ENCODE results near the gene POU2AF3.

POU2AF3 gene

GRCh38 chr11:111301004-111301841 is 2.9 kb downstream of the POU2AF3 start:
- no peak overlapping the region for H3K4me3 ChIP-seq (ENCODE audit: low read depth, low read length)
- TF ChIP-seq CTCF (IDR thresholded peaks at IDR 0.05; ENCODE audit: borderline replicate concordance, insufficient read depth, low read depth, low read length) = no peak

GRCh38 chr11:111301842-111302118 is 3.4 kb downstream of the POU2AF3 start:
- H3K4me3 ChIP-seq (ENCODE audit: low read depth, low read length) = no peak overlapping the region
- no peak for TF ChIP-seq CTCF (IDR thresholded peaks at IDR 0.05; ENCODE audit: borderline replicate concordance, insufficient read depth, low read depth, low read length)

GRCh38 chr11:111302298-111302697 is 4.0 kb downstream of the POU2AF3 start:
- H3K4me3 ChIP-seq (ENCODE audit: low read depth, low read length) = no peak overlapping the region
- TF ChIP-seq CTCF (IDR thresholded peaks at IDR 0.05; ENCODE audit: borderline replicate concordance, insufficient read depth, low read depth, low read length) = no peak

- no peak for TF ChIP-seq CTCF (IDR thresholded peaks at IDR 0.05; ENCODE audit: borderline replicate concordance, insufficient read depth, low read depth, low read length)
- H3K4me3 ChIP-seq (ENCODE audit: low read depth, low read length) = no peak overlapping the region
These were observed 5.1 kb downstream of the POU2AF3 start for GRCh38 chr11:111303461-111303860.

- TF ChIP-seq CTCF (IDR thresholded peaks at IDR 0.05; ENCODE audit: borderline replicate concordance, insufficient read depth, low read depth, low read length) = no peak
- H3K4me3 ChIP-seq (ENCODE audit: low read depth, low read length) = no peak overlapping the region
These were observed 6.9 kb downstream of the POU2AF3 start for GRCh38 chr11:111305162-111305802.

GRCh38 chr11:111305876-111306275 is 7.5 kb downstream of the POU2AF3 start:
- 0 out of 2 replicates have a peak, but pooled peaks have one; percentile 4 for TF ChIP-seq CTCF (IDR thresholded peaks at IDR 0.05; ENCODE audit: borderline replicate concordance, insufficient read depth, low read depth, low read length)

GRCh38 chr11:111306321-111306720 is 8.0 kb downstream of the POU2AF3 start:
- H3K4me3 ChIP-seq (ENCODE audit: low read depth, low read length) = no peak overlapping the region
- TF ChIP-seq CTCF (IDR thresholded peaks at IDR 0.05; ENCODE audit: borderline replicate concordance, insufficient read depth, low read depth, low read length) = no peak

More at GRCh38 chr11:111305876-111306275, 7.5 kb downstream of the POU2AF3 start:
- H3K4me3 ChIP-seq (ENCODE audit: low read depth, low read length) = no peak overlapping the region

Measured in GM12875 (cell line).